ENCODE results near the gene GNPDA1. TPM values are rescaled to one million over a fixed set of nuclear protein-coding genes. Genes with fewer than 3 reads are reported as not detected.
A peak's percentile ranks its signal among the peaks of the same experiment; 100 is the strongest.

The GNPDA1 gene
- total and polyA plus RNA-seq, 10 donors = 13.9 to 35.7 (median 29.3) TPM

DNA sequence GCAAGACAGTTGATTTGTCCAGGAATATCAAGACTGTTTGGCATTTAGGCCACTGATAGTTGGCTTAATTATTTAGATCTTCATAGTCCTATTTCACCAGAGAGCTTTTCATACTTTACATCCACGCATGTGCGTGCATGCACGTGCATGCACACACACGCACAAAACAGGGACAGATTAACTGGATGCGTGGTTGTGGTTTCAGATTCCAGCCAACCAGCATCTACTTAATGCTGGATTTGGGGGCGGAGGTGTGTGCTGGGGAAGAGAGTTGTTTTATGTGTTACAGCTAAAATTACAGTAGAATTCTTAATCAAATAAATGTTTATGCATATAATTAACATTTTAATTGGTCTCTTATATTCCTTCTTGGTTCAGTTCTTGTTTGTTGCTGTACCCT, 36.7 kb downstream of the GNPDA1 start:
- H3K4me1 ChIP-seq = peaks cover 0 to 47% (median 13%) of the 10 kb centered on the region in 6 donors
- no peak for DNase-seq
- H3K27me3 ChIP-seq (replicated peaks in 1 of 7) = no peaks in the 10 kb centered on the region
- TF ChIP-seq, protein P1, sequence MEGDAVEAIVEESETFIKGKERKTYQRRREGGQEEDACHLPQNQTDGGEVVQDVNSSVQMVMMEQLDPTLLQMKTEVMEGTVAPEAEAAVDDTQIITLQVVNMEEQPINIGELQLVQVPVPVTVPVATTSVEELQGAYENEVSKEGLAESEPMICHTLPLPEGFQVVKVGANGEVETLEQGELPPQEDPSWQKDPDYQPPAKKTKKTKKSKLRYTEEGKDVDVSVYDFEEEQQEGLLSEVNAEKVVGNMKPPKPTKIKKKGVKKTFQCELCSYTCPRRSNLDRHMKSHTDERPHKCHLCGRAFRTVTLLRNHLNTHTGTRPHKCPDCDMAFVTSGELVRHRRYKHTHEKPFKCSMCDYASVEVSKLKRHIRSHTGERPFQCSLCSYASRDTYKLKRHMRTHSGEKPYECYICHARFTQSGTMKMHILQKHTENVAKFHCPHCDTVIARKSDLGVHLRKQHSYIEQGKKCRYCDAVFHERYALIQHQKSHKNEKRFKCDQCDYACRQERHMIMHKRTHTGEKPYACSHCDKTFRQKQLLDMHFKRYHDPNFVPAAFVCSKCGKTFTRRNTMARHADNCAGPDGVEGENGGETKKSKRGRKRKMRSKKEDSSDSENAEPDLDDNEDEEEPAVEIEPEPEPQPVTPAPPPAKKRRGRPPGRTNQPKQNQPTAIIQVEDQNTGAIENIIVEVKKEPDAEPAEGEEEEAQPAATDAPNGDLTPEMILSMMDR (IDR thresholded peaks at IDR 0.05 in 8 of 11, conservative IDR thresholded peaks at IDR 0.05 in 3 of 11) = no peak
- TF ChIP-seq POLR2AphosphoS5 (IDR thresholded peaks at IDR 0.05) (no peak), POLR2A (IDR thresholded peaks at IDR 0.05) (no peak)
- intact Hi-C loops (cut with DNase I; ENCODE audit: low total_unique reads) = no loop called here
- H3K36me3 ChIP-seq = peaks cover 0 to 100% (median 62%) of the 10 kb centered on the region in 6 donors
- 94 to 98% (median 95%) methylated on average over 6 of the region's 6 CpGs for WGBS, 5 donors
- no peak overlapping the region for H3K4me3 ChIP-seq
- no peak overlapping the region for H3K27ac ChIP-seq
- H3K9me3 ChIP-seq = no peaks in the 10 kb centered on the region

DNA sequence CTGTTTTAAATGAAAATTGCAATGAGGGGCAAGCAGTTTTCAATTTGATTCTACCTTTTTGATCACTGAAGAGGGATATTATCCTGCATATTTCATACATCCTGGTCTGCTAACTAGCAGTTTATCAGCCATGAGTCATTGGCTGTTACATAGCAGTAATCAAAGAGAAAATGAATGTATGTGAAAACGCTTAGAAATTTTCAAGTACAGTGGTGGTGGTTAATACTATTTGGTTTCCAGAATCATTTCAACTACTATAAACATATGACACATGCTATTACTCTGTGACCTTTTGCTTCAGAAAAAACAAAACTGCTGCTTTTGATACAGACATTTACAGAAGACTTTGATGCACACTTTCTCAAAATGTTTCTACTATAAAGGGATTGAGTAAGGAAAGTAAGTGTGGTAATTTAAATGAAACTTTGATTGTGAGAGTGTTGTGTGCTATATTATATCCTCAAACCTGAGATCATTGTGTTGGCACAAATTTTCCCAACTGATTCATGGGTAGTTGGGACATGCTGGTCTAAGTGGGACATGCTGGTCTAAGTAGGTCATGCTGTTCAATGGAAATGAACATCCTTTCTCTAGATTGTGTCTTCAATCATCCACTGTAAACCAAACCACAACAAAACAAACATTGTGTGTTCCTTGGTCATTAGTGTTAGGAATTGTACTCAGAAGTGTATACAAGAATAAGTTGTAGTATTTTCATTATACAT, 38.8 kb downstream of the GNPDA1 start:
- no peak for DNase-seq
- peaks cover 0 to 80% (median 42%) of the 10 kb centered on the region in 6 donors for H3K36me3 ChIP-seq
- H3K27ac ChIP-seq = no peak overlapping the region
- no peaks in the 10 kb centered on the region for H3K27me3 ChIP-seq (replicated peaks in 1 of 7)
- intact Hi-C loops (cut with DNase I; ENCODE audit: low total_unique reads) = no loop called here
- H3K4me3 ChIP-seq = no peak overlapping the region
- H3K9me3 ChIP-seq = no peaks in the 10 kb centered on the region
- peaks cover 10 to 68% (median 32%) of the 10 kb centered on the region in 6 donors for H3K4me1 ChIP-seq
- TF ChIP-seq POLR2A (IDR thresholded peaks at IDR 0.05) (no peak), POLR2AphosphoS5 (IDR thresholded peaks at IDR 0.05) (no peak)
- TF ChIP-seq, protein P1 (IDR thresholded peaks at IDR 0.05 in 8 of 11, conservative IDR thresholded peaks at IDR 0.05 in 3 of 11) = no peak
- WGBS, 5 donors = 69 to 83% (median 79%) methylated on average over 1 of the region's 1 CpG

DNA sequence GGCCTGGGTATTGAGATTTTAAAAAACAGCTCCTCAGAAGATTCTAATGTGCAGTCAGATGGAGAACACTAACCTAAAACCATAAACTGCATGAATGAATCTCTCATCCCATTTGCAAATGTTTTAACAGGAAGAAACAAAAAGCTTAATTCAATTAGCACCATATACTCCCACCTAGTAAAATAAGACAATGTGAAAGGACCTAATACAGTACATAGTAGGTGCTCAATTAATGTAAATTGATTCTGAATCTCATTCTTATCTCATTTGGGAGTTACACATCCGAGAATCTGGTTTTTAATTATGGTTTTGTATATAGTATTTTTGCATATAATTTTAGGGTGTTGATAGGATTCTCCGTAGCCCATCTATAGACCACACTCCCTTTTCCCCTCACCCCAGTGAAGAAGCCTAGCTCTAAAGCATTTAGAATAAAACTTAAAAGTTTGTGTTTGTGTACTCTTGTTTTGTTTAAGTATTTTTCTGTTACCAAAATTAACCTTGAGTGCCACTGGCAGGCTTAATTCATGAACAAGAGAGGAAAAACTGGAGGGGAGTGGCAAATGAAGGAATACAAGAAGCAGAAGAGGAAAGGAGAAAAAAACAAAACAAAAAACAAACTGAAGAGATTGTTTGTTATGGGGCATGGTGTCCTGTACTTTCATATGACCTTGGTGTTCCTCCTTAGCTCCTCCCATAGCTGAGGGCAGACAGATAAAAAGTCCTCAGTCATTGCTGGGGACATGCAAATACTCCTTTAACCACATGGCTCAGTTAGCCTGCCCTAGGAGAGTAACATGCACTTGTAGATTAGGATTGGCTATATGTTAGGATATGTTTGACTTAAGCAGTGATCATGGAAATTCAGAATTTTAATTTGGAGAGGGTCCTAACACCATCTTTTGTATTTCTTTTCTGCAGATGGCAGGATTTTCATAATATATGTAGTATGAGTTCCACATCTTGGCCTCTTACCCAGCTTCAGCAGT, 42.8 kb downstream of the GNPDA1 start:
- 62 to 86% (median 79%) methylated on average over 2 of the region's 2 CpGs for WGBS, 5 donors
- DNase-seq = no peak
- Histone ChIP-seq H3K4me1 (peaks cover 13 to 70% (median 39%) of the 10 kb centered on the region in 6 donors), H3K27ac (peak overlapping the region; percentile 96 to 99 (median 97)), H3K9me3 (no peaks in the 10 kb centered on the region), H3K27me3 (replicated peaks in 1 of 7) (no peaks in the 10 kb centered on the region), H3K4me3 (peak overlapping the region; percentile 59 to 78 (median 67)), H3K36me3 (peaks cover 0 to 41% (median 13%) of the 10 kb centered on the region in 6 donors)
- TF ChIP-seq POLR2AphosphoS5 (IDR thresholded peaks at IDR 0.05) = no peak
- TF ChIP-seq, protein P1 (IDR thresholded peaks at IDR 0.05 in 8 of 11, conservative IDR thresholded peaks at IDR 0.05 in 3 of 11) = peak in 1 of 11 experiments; percentile 8
- TF ChIP-seq POLR2A (IDR thresholded peaks at IDR 0.05) = no peak
- intact Hi-C loops (cut with DNase I; ENCODE audit: low total_unique reads) = no loop called here

Measured in spleen (tissue), 11 donors.